ENCODE measurements around the gene PI16. TPM values are rescaled to one million over a fixed set of nuclear protein-coding genes. Genes with fewer than 3 reads are reported as not detected.
"Not testable (repeated sequence)": the region's sequence is repeated elsewhere in the genome, so short reads cannot be mapped to it uniquely, and the experiment has no call there.

The PI16 gene
- total RNA-seq, 2 experiments from 2014 or later = 5.2 to 7.8 TPM

DNA sequence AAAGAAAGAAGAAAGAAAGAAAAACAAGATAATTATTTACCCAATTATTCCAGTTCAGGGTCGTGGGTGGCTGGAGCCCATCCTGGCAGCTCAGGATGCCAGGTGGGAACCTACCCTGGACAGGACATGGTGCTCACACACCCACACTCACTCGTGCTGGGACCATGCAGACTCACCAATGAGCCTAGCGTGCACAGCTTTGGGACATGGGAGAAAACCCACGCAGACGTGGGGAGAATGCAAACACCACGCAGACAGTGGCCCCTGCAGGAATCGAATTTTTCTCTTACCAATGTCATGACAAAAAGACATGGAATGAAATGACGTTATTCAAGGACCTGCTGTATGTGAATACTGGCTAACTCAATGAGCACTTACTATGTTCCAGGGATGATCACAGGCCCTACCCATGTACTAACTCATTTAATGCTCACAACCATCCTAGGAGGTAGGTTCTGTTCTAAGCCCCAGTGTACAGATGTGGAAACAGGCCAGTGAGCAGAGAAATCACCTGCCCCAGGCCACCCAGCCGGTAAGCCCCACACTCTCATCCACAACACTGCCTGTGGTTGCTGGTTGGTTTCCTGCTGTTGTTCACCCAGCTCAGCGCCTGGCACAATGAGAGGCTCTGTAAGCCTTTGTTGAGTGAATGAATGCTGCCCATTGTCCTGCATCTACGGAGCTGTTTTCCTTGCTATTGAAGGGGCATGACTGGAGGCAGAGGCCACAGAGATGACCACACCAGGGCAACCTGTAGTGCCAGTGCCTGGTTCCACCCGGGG, 6.8 kb upstream of the PI16 start:
- peak overlapping the region; percentile 14 for H3K4me3 ChIP-seq (ENCODE audit: low read length)
- Mint-ChIP-seq H3K36me3 (ENCODE audit: low read depth) (no peaks in the 10 kb centered on the region), H3K9me3 (no peaks in the 10 kb centered on the region), H3K4me3 (peak overlapping the region; percentile 43), H3K27me3 (no peaks in the 10 kb centered on the region), H3K27ac (peak overlapping the region; percentile 81), H3K4me1 (ENCODE audit: low read depth) (peaks cover 37% of the 10 kb centered on the region)
- POLR2A ChIA-PET = interaction anchor here (0.6 to 2.4 kb wide), 5 partner anchors 15 to 62 kb away, joined by 3 to 7 read pairs (median 5); partner anchors contain the start of genes C6orf89 and MTCH1
- ATAC-seq (ENCODE audit: poor library complexity) (peak; percentile 94), DNase-seq (peak in 13 of 14 experiments; percentile 10 to 69 (median 39))
- no peaks in the 10 kb centered on the region for H3K36me3 ChIP-seq (ENCODE audit: insufficient read depth, low read length)
- peaks cover 24% of the 10 kb centered on the region for H3K4me1 ChIP-seq (ENCODE audit: insufficient read depth, low read length)
- H3K9me3 ChIP-seq (ENCODE audit: control insufficient read depth in 1 of 2, insufficient read depth in 1 of 2, low read length in 2 of 2) = no peaks in the 10 kb centered on the region
- intact Hi-C loops (cut with DNase I, micrococcal nuclease) = no loop called here
- H3K27me3 ChIP-seq (ENCODE audit: control insufficient read depth in 1 of 2, insufficient read depth in 2 of 2, low read length in 2 of 2) = no peaks in the 10 kb centered on the region
- H3K27ac ChIP-seq (ENCODE audit: low read depth in 1 of 2, low read length in 2 of 2) = no peak overlapping the region
- TF ChIP-seq CTCF (IDR thresholded peaks at IDR 0.05) = no peak
- CTCF ChIA-PET = interaction anchor here (0.9 kb wide), 1 partner anchor 11 kb away, joined by 3 read pairs; no protein-coding TSS in a partner anchor

DNA sequence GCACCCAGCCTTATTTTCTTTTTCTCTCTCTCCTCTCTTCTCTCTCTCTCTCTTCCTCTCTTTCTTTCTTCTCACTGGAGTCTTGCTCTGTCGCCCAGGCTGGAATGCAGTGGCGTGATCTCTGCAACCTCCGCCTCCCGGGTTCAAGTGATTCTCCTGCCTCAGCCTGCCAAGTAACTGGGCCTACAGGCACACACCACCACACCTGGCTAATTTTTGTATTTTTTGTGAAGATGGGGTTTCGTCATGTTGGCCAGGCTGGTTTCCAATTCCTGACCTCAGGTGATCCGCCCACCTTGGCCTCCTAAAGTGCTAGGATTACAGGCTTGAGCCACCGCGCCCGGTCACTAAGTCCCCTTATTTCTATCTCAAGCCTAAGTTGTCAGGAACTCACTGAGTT, 5.5 kb upstream of the PI16 start:
- H3K9me3 Mint-ChIP-seq; H3K4me3 ChIP-seq (ENCODE audit: low read length); H3K36me3 ChIP-seq (ENCODE audit: insufficient read depth, low read length); CTCF ChIA-PET; DNase-seq; intact Hi-C loops (cut with DNase I, micrococcal nuclease); ATAC-seq (ENCODE audit: poor library complexity); H3K9me3 ChIP-seq (ENCODE audit: control insufficient read depth in 1 of 2, insufficient read depth in 1 of 2, low read length in 2 of 2); H3K27me3 Mint-ChIP-seq; H3K27ac ChIP-seq (ENCODE audit: low read depth in 1 of 2, low read length in 2 of 2); H3K27me3 ChIP-seq (ENCODE audit: control insufficient read depth in 1 of 2, insufficient read depth in 2 of 2, low read length in 2 of 2); H3K36me3 Mint-ChIP-seq (ENCODE audit: low read depth): not testable (repeated sequence)
- Mint-ChIP-seq H3K27ac (peak overlapping the region; percentile 14), H3K4me1 (ENCODE audit: low read depth) (peaks cover 46% of the 10 kb centered on the region), H3K4me3 (peak overlapping the region; percentile 38)
- POLR2A ChIA-PET = interaction anchor here (2.4 kb wide), 1 partner anchor 37 kb away, joined by 7 read pairs; the partner anchor contains the start of gene MTCH1
- H3K4me1 ChIP-seq (ENCODE audit: insufficient read depth, low read length) = peaks cover 31% of the 10 kb centered on the region

- no peaks in the 10 kb centered on the region for H3K27me3 ChIP-seq (ENCODE audit: control insufficient read depth in 1 of 2, insufficient read depth in 2 of 2, low read length in 2 of 2)
- H3K9me3 ChIP-seq (ENCODE audit: control insufficient read depth in 1 of 2, insufficient read depth in 1 of 2, low read length in 2 of 2) = no peaks in the 10 kb centered on the region
- Mint-ChIP-seq H3K36me3 (ENCODE audit: low read depth) (no peaks in the 10 kb centered on the region), H3K4me3 (no peak overlapping the region), H3K9me3 (no peaks in the 10 kb centered on the region), H3K4me1 (ENCODE audit: low read depth) (peaks cover 52% of the 10 kb centered on the region), H3K27me3 (no peaks in the 10 kb centered on the region), H3K27ac (peak overlapping the region; percentile 14)
- ATAC-seq (ENCODE audit: poor library complexity) (no peak), DNase-seq (no peak)
- H3K36me3 ChIP-seq (ENCODE audit: insufficient read depth, low read length) = no peaks in the 10 kb centered on the region
- peaks cover 37% of the 10 kb centered on the region for H3K4me1 ChIP-seq (ENCODE audit: insufficient read depth, low read length)
- POLR2A ChIA-PET = no interaction called here
- CTCF ChIA-PET = no interaction called here
- intact Hi-C loops (cut with DNase I, micrococcal nuclease) = no loop called here
- TF ChIP-seq CTCF (IDR thresholded peaks at IDR 0.05) = no peak
- no peak overlapping the region for H3K27ac ChIP-seq (ENCODE audit: low read depth in 1 of 2, low read length in 2 of 2)
- H3K4me3 ChIP-seq (ENCODE audit: low read length) = no peak overlapping the region
These were observed 4.9 kb upstream of the PI16 start for GRCh38 chr6:36949636-36950035.
